HG03521 (cell line): ENCODE measurements around the gene ACOX3.
"Not testable (repeated sequence)": the region's sequence is repeated elsewhere in the genome, so short reads cannot be mapped to it uniquely, and the experiment has no call there.

ENCODE experiments used
- ATAC-seq: cut with Tn5 transposase; IDR thresholded peaks from one replicate; pipeline ENCODE4 v1.9.1; 2021; ENCODE audit warnings: mild to moderate bottlenecking, moderate library complexity; ENCODE audit not compliant: unreplicated experiment

Gene ACOX3

DNA sequence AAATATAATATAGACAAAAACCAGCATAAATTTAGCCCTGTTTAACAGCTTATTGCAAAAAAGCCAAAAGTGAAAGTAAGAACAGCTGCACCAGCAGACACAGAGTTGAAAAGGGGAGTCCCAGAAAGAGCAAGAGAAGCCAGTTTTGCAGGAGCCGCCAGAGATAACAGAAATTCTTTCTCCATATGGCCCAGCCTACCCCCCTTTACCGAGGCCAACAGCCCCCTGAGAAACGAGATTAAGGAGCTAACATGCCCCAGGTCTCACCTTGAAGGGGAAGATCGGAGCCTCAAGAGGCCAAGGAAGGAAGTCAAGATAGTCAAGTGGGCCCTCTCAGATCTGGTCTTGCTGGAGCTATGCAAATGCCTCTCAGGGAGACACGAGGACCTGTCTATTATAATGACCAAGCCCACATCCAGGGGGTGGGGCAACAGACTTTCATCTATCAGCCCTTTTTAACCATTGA is 4.8 kb downstream of the ACOX3 start:
- peak; percentile 43 for ATAC-seq

DNA sequence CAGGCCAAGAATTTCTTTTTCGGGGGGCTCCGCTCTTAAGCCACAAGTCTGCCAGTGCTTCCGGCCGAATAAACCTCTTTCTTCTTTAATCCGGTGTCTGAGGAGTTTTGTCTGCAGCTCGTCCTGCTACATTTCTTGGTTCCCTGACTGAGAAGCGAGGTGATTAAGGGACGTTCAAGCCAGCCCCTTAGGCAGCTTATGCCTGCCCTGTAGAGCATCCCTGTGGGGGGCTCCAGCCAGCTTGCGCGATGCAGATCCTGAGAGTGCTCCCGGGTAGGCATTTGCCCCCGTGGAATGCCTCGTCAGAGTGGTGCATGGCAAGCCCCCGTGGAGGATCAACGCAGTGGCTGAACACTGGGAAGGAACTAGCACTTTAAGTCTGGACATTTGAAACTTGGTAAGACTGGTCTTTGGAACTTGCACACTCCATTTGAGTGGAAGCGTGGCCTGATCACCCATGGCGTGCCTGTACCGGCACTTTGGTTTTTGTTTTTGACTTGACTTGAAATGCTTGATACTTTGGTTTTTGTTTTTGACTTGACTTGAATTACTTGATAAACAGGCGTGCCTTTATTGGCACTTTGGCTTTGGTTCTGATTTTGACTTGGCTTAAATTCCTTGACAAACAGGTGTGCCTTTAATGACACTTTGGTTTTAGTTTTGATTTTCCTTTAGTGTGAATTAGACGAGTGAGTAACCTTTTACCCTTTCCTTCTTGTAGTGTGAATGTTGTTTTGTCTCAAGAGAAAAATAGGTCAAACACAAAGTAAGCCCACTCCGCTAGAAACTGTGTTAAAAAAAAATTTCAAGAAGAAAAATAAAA is 6.1 kb downstream of the ACOX3 start:
- no peak for ATAC-seq

DNA sequence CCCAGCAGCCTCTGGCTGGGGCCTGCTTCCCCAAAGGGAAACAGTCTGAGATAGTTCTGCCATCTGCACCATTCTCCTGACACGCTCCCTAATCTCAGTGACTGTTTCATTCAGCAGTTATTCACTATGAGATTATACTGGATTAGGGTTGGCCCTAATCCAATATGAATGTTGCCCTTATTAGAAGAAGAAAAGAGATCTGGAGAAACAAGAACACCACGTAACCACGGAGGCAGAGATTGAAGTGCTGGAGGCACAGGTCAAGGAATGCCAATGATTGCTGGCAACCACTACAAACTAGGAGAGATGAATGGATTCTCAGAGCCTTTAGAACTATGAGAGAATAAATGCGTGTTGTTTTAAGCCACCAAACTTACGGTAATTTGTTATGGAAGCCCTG is 7.4 kb downstream of the ACOX3 start:
- no peak for ATAC-seq

DNA sequence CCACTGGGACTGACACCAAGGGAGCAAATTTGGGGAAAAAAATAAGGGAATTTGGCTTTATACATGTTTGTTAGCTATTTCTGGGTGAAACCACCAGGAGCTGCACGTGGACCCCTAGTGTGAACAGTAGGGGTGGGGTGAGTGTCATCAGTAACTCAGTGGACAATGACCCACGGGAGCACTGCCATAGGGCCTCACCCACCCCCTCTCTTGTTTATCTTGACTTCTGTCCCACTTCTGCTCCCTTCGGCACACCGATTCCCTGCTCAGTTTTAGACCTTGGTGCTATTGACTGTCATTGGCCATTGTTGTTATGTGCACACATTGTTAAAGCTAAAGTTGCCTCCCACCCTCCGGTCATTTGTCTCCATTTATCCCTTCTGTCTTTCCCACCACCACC is 9.0 kb downstream of the ACOX3 start:
- ATAC-seq: no peak

DNA sequence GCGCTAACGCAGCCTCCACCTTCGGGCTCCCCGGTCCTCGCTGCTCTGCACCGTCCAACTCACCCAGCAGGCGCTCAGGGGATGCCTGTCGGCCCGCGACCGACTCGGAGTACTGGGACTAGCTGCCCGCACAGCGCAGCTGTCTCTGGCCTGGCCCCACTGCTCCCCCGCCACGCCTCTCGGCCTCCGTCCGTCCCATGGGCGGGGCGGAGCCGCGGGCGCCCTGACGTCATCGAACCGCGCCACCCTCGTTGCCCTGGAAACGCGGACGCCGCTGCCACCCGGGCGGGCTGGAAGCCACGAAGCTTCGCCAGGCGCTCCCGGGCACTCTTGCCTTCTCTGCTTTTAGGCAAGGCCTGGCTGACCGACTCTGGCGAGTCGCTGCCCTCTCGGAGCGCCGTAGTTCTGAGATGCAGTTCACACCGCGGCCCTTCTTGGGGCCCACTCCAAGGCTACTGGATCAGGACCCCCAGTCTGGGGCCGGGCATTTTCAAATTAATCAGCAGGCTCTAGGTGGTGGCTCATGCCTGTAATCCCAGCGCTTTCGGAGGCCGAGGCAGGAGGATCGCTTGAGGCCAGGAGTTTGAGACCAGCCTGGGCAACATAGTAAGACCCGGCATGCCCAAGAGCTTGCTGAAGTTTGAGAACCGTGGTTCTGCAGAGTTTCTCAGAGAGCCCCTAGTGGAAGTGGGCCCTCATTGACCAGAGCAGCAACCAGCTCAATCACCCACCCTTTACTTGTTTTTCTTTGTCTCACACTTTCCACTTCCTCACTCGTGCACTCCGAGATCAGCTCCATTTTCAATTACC is 12.0 kb downstream of the ACOX3 start:
- ATAC-seq: peak; percentile 89

DNA sequence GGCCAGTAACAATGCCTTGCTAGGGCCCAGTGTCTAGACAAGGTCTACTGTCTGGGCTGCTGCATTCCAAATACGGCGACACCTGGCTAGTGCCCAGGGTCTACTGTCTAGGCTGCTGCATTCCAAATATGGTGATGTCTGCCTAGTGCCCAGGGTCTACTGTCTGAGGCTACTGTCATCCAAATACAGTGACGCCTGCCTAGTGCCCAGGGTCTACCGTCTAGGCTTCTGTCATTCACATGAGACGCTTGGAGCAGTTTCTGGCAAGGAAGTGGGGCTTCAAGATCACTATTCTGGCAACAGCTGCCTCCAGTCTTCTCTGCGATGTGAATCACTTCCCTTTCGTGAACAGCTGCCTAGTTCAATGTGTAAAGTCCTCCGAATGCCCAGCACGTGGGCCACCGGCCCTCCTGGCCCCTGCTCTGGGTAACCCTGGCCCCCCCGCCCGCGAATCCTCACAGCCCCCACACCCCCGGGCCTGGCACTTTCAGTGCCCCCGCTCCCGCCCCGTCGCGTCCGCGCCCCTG is 12.7 kb downstream of the ACOX3 start:
- peak; percentile 41 for ATAC-seq

DNA sequence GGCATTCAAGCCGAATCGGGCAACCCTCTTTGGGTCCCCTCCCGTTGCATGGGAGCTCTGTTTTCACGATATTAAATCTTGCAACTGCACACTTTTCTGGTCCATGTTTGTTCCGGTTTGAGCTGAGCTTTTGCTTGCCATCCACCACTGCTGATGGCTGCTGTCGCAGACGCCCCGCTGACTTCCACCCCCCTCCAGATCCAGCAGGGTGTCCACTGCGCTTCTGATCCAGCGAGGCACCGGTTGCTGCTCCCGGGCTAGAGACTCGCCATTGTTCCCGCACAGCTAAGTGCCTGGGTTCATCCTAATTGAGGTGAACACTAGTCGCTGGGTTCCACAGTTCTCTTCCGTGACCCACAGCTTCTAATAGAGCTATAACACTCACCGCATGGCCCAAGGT is 13.3 kb downstream of the ACOX3 start:
- ATAC-seq: no peak

DNA sequence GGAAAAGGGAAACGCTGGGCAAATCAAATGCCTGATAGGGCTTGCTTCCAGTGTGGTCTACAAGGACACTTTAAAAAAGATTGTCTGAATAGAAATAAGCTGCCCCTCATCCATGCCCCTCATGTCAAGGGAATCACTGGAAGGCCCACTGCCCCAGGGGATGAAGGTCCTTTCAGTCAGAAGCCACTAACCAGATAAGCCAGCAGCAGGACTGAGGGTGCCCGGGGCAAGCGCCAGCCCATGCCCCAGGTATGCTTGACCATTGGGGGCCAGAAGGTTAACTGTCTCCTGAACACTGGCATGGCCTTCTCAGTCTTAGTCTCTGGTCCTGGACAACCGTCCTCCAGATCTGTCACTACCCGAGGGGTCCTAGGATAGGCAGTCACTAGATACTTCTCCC is 17.7 kb downstream of the ACOX3 start:
- ATAC-seq: no peak

DNA sequence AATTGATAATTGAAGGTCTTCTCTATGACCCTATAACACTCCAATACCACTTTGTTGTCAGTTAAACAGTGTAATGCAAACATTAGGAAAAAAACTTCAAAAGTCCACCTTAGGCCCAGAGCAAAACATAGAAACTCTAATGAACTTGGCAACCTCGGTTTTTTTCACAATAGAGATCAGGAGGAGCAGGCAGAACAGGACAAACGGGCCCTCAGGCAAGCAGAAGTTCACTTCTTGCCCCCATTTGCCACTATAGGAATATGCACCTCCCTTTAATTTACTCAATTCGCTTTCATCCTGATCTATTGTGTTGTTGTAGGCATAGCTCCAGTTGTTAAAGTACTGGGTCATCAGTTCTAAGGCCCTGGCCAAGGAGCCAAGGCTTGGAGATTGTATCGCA is 18.2 kb downstream of the ACOX3 start:
- ATAC-seq: no peak

DNA sequence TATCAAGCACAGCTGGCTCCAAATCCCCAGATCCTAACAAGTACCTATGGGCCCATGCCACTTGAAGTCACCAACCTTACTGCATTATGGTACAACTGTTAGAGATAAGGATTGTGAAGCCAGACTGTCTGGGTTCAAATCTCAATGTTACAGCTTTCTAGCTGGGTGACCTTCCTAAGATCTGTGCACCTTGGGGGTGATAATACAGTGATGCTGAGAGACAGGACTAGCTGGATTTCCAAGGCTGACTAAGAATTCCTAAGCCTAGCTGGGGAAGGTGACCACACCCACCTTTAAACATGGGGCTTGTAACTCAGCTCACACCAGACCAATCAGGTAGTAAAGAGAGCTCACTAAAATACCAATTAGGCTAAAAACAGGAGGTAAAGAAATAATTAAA is 20.4 kb downstream of the ACOX3 start:
- ATAC-seq: not testable (repeated sequence)

DNA sequence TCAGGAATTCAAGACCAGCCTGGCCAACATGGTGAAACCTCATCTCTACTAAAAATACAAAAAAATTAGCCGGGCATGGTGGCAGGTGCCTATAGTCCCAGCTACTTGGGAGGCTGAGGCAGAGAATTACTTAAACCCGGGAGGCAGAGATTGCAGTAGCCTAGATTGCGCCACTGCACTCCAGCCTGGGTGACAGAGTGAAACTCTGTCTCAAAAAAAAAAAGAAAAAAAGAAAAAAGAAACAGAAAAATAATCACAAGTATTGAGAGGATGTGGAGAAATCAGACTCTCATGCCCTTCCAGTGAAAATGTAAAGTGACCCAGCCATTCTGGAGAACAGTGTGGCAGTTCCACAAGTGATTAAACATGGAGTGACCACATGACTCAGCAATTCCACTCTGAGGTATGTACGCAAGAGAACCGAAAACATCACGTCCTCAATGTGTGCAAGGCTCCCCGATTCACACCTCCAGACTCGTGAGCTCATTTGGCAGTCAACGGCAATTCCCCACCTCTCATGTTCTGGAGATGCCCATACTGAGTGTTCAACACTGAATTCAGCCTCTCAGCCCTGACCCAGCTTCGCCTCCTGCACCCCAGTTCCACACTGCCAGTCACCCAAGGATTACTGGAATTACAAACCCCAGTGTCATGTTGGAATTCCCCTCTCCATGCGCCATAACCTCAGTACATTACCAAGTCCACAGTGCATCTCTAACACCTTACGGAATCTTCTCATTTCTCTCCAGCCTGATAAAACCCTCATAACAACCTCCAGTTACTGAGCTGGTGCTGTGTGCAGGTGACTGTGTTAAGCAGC is 21.1 kb downstream of the ACOX3 start:
- peak; percentile 81 for ATAC-seq

DNA sequence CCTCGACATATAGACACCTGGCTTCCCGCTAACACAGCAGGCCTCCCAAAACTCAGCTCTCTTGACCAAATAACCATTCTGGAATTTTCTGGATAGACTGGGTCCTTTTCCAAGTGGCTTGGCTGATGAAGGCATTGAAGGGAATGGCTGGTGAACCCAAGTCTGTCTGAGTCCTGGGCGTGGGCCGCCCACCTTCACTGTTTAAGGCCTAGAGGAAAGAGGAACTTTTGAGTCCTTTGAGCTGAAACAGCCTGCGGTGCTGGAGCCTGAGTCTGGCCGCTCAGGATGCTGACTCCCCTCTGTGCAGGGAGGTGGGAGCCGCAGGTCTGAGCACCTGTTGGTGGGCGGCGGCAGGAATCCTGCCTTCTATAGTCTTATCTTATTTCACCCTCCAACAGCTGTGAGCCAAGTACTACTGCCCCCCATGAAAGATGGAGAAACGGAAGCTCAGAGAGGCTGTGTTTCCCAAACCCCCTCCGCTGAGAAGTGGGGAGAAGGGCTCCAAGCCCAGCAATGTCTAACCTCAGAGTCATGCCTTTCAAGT is 23.4 kb downstream of the ACOX3 start:
- ATAC-seq: no peak

DNA sequence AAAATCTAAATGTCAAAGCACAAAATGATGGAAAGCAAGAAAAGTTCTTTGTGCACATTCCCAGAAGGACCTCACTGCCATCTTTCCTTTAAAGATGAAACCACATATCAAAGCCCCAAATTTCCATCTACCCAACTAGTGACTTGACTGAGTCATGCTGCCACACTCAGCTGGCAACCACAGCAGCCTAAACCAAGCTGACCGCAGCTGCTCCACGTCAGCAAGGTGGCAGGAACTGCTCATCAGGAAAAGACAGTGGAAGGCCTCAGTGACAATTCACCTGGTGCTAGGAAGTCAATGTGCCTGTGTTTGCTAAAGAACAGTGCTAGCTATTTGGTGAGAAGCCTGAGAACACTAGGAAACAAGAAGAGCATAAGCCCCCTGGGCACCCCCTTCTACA is 26.1 kb downstream of the ACOX3 start:
- ATAC-seq: no peak

DNA sequence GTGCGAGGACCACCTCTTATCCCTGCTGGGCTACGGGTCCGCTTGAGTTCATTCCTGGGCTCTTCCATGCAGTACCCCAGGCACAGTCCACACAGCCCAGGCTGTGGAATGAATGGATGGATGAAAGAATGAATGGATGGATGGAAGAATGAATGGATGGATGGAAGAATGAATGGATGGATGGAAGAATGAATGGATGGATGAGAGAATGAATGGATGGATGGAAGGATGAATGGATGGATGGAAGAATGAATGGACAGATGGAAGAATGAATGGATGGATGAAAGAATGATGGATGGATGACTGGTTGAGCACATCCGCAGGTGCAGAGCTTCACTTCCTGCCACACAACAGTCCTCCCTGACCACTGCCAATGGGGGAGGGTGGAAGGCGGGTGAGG is 28.2 kb downstream of the ACOX3 start:
- ATAC-seq: no peak

DNA sequence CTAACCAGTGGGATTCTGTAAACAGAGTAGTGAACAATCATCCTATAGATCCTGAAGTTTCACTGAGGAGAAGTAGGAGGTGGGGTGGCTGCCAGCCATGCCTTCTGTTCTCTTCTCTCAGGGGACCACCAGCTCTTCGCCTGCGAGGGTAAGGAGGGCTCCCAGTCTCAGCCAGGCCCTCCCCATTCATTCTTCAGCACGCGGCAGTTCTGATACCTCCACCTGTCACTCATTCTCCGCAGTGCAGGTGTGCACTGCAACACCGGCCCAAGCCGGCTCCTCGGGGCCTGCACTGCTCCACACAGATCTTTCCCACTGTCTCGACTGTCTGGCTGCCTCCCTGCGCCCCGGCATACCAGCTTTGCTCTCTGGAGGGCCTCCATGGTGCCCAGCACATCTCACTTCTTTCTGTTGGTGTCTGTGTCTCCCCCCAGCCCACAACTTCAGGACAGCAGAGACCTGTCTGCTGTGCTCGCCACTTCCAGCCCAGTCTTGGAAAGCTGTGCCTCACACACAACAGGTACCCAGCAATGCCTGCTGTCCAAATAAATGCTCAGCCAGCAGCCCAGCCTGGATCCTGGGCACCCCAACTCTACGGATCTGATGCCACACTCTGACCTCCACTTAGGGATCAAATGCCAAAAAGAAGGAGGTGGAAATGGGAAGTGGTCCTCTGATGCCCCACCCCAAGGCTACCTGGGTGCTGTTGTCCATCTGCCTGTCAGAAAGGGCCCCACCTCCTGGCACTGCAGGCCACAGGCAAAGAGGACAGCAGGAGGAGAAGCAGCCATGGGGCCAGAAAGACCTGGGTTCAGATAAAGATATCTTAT is 29.0 kb downstream of the ACOX3 start:
- ATAC-seq: no peak

DNA sequence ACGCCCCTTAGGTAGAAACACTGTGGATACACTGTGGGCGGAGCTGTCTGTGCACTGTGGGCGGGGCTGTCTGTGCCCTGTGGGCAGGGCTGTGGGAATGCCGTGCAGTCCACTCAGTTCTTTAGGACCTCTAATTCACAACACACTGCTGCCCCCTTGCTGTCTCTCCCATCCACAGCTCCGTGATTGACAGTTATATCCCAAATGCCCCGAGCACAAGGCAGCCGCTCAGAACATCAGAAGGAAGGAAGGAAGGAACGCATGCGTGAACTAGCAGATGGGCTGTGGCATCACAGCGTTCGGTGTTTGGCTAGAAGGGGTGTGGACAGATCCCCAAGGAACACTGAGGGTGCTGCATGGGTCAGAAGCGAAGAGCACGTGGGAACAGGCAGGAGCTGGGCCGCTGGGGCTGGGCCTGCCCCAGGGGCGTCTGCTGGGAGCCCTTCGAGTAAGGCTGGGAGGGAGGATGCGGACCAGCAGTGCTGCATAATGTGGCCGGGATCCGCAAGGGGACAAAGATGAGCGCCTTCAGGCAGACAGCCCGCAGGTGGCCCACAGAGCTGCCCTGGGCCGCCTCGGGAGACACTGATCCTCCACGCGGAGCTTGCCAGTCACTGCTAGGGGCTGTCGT is 29.8 kb downstream of the ACOX3 start:
- ATAC-seq: no peak

DNA sequence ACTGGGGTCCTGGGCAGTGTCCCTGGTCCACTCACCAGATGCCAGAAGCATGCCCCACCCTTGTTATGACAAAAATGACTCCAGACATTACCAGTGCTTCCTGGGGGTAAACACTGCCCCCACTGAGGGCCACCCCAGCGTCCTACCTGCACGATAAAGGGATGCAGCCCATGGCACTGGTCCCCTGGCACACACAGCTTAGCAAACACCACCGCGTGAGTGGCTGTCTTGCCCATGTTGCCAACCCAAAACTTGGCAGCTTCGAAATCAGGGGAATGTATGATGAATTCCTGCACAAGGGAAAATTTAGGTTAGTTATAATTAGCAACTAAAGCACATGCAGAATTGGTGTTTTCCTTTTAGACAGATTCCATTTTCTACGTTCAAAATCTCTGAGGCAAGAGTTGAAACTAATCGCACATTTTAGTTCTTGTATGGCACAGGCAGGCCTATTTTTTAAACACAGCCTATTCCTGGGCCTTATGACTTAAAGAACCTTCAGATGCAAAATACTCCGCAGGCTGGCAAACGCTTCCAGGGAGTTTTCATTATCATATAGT is 30.4 kb downstream of the ACOX3 start:
- no peak for ATAC-seq

DNA sequence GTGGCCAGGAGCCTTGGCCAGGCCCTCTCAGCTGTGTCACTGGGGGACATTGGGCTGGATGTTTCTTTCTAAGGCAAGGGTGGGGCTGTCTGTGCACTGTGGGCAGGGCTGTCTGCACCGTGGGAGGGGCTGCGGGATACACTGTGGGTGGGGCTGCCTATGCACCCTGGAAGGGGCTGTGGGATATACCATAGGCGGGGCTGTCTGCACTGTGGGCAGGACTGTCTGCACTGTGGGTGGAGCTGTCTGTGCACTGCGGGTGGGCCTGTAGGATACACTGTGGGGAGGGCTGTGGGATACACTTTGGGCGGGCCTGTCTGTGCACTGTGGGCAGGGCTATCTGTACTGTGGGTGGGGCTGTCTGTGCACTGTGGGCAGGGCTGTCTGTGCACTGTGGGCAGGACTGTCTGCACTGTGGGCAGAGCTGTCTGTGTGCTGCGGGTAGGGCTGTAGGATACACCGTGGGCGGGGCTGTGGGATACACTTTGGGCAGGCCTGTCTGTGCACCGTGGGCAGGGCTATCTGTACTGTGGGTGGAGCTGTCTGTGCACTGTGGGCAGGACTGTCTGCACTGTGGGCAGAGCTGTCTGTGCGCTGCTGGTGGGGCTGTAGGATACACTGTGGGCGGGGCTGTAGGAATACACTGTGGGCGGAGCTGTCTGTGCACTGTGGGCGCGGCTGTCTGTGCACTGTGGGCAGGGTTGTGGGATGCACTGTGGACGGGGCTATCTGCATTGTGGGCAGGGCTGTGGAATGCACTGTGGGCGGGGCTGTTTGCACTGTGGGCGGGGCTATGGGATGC is 31.1 kb downstream of the ACOX3 start:
- no peak for ATAC-seq
